ENCODE data around the gene GLUD1.
"Not testable (repeated sequence)": the region's sequence is repeated elsewhere in the genome, so short reads cannot be mapped to it uniquely, and the experiment has no call there.

GLUD1 gene

GRCh38 chr10:87045434-87045938, 49.2 kb downstream of the GLUD1 start:
- DNase-seq (ENCODE audit: low read depth in 1 of 2, low spot score in 1 of 2): no peak

- not testable (repeated sequence) for DNase-seq (ENCODE audit: low read depth in 1 of 2, low spot score in 1 of 2)
Observed at GRCh38 chr10:87043579-87043978, 51.1 kb downstream of the GLUD1 start.

GRCh38 chr10:87038786-87039185, 55.9 kb downstream of the GLUD1 start:
- no peak for DNase-seq (ENCODE audit: low read depth in 1 of 2, low spot score in 1 of 2)

GRCh38 chr10:87038286-87038717, 56.3 kb downstream of the GLUD1 start:
- DNase-seq (ENCODE audit: low read depth in 1 of 2, low spot score in 1 of 2): no peak

- DNase-seq (ENCODE audit: low read depth in 1 of 2, low spot score in 1 of 2): no peak
Observed at GRCh38 chr10:87036623-87037022, 58.0 kb downstream of the GLUD1 start.

- DNase-seq (ENCODE audit: low read depth in 1 of 2, low spot score in 1 of 2): no peak
Observed at GRCh38 chr10:87030912-87031635, 63.6 kb downstream of the GLUD1 start.

GRCh38 chr10:87030419-87030818, 64.2 kb downstream of the GLUD1 start:
- not testable (repeated sequence) for DNase-seq (ENCODE audit: low read depth in 1 of 2, low spot score in 1 of 2)

- not testable (repeated sequence) for DNase-seq (ENCODE audit: low read depth in 1 of 2, low spot score in 1 of 2)
Observed at GRCh38 chr10:87026747-87027508, 67.7 kb downstream of the GLUD1 start.

- DNase-seq (ENCODE audit: low read depth in 1 of 2, low spot score in 1 of 2): not testable (repeated sequence)
Observed at GRCh38 chr10:87025285-87025958, 69.2 kb downstream of the GLUD1 start.

GRCh38 chr10:87020056-87020455, 74.6 kb downstream of the GLUD1 start, which contains the start of gene FAM25A:
FAM25A (plus strand) TSS chr10:87020294; CDS start chr10:87020325, 31 bp downstream.
- DNase-seq (ENCODE audit: low read depth in 1 of 2, low spot score in 1 of 2): not testable (repeated sequence)

- not testable (repeated sequence) for DNase-seq (ENCODE audit: low read depth in 1 of 2, low spot score in 1 of 2)
Observed at GRCh38 chr10:87019504-87019903, 75.1 kb downstream of the GLUD1 start.

- DNase-seq (ENCODE audit: low read depth in 1 of 2, low spot score in 1 of 2): not testable (repeated sequence)
Observed at GRCh38 chr10:87019066-87019465, 75.6 kb downstream of the GLUD1 start.

- DNase-seq (ENCODE audit: low read depth in 1 of 2, low spot score in 1 of 2): not testable (repeated sequence)
Observed at GRCh38 chr10:87018127-87018526, 76.5 kb downstream of the GLUD1 start.

- not testable (repeated sequence) for DNase-seq (ENCODE audit: low read depth in 1 of 2, low spot score in 1 of 2)
Observed at GRCh38 chr10:87014986-87015716, 79.5 kb downstream of the GLUD1 start.

- DNase-seq (ENCODE audit: low read depth in 1 of 2, low spot score in 1 of 2): not testable (repeated sequence)
Observed at GRCh38 chr10:87013528-87013927, 81.1 kb downstream of the GLUD1 start.

GRCh38 chr10:87009134-87009696, 85.4 kb downstream of the GLUD1 start:
- not testable (repeated sequence) for DNase-seq (ENCODE audit: low read depth in 1 of 2, low spot score in 1 of 2)

- not testable (repeated sequence) for DNase-seq (ENCODE audit: low read depth in 1 of 2, low spot score in 1 of 2)
Observed at GRCh38 chr10:87008303-87008702, 86.3 kb downstream of the GLUD1 start.

GRCh38 chr10:87007674-87008073, 87.0 kb downstream of the GLUD1 start:
- DNase-seq (ENCODE audit: low read depth in 1 of 2, low spot score in 1 of 2): not testable (repeated sequence)

GRCh38 chr10:87007124-87007523, 87.5 kb downstream of the GLUD1 start:
- not testable (repeated sequence) for DNase-seq (ENCODE audit: low read depth in 1 of 2, low spot score in 1 of 2)

- DNase-seq (ENCODE audit: low read depth in 1 of 2, low spot score in 1 of 2): no peak
Observed at GRCh38 chr10:87000491-87000890, 94.2 kb downstream of the GLUD1 start.

All from activated T-helper 1 cell treated with anti-CD3 and anti-CD28 coated beads, Interleukin-2, amount 50 U/mL, for 16 hours (primary cell).